C1 segment of cervical spinal cord (tissue), 14 donors: ENCODE measurements around the gene TREX2.

Experiments used
- DNase-seq, 14 donors: peaks; one replicate each; lab custom pipeline; 2025; lab: John Stamatoyannopoulos, UW

TREX2 gene

DNA sequence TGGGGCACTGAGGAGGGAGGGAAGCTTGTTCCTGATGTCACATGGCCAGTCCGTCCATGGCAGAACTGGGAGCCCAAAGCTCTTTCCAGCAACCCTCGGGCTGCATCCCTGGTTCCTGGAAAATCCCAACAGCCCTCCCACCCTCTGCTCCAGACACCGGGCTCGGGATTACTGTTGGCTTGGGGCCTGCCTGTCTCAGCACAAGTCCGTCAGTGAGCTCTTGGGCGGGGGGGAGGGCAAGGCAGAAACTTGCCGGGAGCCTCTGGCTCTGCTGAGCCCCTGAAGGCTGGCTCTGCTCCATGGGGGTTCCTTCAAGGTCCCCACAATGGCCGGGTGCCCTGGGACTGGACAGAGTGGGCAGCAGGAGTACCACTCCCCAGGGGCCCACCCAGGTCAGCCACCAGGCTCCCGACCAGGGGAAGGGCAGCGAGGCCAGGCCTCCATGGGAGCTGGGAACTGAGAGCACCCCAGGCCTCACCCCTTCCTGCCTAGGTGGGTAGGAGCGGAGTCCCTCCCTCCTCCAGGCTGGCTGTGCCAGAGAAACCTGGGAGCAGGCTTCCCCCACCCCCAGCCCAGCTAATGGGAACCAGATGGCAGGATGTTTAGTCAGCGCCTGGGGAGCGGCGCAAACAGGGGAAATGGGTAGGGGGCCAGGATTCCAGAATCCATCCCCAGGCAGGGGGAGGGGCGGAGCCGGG, 31.0 kb upstream of the TREX2 start:
- DNase-seq, result peak in 1 of 14 donors; percentile 25

DNA sequence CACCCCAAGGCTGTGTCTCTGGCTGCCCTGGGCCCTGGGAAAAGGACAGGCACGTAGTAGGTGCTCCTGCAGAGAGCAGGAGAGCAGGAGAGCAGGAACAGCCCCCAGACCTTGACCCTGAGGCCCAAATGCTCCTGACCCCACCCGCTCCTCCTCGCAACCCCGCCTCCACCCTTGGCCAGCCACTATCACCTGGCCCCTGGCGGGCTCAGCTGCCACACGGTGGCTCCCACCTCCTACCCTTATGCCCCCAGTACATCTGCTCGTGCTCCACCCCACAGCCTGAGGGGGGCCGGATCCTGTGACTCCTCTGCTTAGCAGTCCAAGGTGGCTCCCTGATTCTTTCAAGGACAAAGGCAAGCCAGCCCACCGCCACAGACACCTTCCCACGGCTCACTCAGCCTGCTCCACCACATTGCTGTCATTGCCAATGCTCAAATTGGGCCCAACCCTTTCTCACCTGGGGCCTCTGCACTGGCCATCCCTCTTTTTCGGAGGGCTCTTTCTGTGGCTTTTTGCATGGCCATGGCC, 30.0 kb upstream of the TREX2 start:
- DNase-seq, result no peak

DNA sequence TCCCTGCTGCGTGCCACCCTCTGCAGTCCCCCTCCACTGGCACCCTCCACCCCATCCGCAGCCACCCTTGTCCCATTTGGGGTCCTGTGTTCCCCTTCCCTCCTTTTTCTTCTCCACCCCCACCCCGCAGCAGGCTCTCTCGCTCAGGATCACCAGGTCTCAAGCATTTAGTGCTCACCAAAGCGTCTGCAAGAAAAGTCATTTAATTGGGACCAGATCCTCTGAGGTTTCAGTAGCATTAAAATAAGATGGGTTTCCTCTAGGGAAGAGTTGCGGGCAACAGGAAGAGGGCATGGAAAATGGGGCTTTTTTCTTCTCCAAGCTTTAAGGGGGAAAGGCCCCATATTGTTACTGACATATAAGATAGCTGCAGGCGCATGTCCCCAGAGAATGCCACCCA, 29.4 kb upstream of the TREX2 start:
- no peak for DNase-seq

DNA sequence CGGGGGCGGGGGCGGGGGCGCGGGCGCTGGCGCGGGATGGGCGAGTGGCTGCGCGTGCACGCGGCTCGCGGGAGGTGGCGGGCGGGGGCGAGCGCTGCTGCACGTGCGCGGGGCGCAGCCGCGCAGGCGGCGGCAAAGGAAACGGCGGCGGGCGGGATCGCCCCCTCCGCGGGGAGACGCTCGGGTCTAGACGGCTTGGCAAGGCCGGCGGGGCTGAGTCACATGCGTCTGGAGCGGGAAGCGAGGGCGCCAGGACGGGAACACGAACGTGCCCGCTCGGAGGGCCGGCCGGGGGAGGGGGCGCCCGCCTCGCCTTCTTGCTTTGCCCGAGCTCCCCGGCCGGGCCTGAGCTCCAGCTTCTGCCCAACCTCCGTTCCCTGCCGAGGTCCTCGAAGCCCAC, 28.9 kb upstream of the TREX2 start:
- DNase-seq, result peak in 3 of 14 donors; percentile 9 to 71 (median 25)

DNA sequence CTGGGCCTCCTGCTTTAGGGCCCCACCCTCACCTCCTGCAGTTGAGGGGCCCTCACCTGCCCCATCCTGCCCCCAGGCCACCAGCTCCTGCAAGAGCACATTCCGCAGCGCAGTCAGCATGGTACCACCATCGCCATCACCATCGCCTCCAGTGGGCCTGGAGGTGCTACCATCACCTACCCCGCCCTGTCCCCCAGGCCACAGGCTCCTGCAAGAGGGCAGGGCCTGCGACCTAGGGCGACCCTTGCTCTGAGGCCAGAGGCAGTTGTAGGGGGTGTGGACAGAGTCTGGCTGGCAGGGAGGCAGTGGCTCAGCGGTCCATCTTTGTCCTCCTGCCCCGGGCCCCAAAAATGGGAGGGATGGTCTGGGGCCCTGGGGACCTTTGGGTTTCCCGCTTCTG, 28.4 kb upstream of the TREX2 start:
- no peak for DNase-seq

DNA sequence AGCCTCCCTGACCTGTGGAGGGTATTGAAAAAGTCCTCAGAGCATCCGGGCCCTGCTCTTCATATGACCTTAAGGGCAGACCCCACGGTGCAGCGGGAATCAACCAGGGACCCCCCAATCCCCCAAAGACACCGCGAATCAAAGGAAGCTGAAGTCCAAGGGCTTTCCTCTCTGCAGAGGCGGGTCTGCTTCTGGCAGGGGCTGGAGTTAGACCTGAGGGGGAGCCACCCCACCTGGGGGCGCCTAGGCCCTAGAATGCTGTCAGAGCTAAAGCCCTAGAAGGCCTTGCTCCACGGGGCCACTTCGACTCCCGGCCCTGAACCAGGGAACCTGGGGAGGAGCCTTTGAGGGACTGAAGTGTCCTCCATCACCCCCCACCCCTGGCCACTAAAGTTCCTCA, 27.3 kb upstream of the TREX2 start:
- DNase-seq, result no peak

DNA sequence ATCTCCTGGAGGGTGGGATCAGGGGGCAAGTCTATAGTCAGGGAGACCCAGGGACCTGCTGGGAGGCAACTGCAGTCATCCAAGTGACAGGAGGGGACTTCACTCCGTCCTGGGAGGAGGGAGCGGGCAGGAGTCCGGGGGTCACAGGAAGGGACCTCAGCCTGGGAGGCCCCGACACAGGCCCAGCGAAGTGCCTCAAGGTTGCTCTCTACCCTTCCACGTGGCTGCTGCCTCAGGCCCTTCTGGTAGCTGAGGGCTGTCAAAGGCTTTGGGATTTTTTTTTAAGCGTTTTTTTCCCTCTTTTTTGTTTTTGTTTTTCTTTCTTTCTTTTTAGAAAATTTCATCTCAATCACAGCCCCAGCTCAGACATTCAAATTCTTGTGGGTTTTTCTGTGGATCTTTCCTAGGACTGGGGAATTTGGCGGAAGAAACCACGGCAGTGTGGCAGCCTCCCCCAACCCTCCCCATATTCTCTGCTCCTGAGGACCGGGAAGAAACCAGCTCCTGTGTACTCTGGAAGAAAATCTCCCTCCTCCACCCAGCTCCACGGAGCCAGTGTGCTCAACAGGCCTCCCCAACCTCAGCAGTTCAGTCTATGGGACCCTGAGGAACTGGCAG, 25.9 kb upstream of the TREX2 start:
- DNase-seq, result no peak

DNA sequence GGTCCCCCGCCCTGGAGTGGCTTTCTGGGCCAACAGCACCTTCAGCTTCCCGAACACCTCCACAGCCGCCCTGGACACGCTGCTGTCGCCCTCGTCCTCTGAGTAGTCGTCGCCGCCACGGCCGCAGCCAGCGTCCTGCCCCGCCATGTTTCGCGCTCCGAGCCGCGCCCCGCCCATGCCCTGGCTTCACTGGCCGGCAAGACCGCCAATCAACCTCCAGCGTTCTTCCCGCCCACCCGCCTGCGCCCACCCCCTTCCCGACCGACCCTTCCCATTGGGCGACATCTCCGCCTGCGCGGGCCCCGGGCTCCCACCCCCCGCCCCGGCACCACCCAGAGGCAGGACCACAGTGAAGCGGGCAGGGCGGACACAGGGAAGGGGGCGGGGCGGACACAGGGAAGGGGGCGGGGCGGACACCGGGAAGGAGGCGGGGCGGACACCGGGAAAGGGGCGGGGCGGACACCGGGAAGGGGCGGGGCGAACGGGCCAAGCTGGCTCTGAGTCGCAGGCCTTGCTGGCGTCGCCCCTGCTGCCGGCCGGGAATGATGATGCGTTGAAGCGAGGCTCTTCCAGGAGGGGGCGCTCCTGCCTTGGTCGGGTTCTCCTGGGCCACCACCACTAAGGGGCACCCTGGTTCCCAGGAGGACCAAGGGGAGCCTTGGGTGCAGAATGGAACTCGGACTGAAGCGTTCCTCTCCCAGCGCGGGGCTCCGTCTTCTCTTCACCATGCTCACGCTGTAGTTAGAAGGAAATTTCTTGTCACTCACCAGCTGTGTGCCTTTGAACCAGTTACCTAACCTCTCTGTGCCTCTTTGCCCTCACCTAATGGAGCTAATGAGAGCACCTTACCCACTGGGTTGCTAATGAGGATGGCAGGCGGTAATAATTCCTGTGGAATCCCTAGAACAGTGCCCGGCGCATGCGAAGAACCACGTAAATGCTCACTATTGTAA, 24.8 kb upstream of the TREX2 start, which contains the start of gene HAUS7:
HAUS7 (minus strand) TSS at position 166 of the 953 bp plus-strand sequence; CDS start at position 147, 19 bp downstream.
- peak; percentile 33 to 94 (median 87) for DNase-seq

DNA sequence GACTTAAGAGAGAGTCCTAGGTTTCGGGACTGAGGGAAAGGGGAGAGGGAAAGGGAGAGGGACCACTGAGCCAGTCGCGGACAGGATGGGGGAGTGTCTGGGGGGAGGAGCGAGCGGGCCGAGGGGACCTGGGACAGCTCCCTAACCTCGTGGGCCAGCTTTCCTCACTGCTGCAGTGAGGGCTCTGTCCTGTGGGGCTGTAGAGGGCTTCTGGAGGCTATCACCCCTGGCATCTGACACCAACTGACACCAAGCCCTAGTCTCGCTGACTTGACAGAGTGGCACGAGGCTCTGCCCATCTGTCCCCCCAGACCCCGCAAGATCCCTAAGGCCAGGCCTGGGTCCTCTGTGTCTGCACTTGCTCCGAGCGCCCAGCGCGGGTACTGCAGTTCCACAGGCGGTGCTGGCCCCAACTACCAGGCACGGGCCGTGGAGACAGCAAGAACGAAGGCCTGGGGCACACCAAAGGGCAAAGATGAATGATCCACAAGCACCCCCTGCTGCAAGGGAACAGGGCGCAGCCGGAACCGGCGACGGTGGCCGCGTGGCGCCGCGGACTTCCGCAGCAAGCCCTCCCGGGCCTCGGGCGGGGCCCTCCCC, 24.1 kb upstream of the TREX2 start:
- no peak for DNase-seq

DNA sequence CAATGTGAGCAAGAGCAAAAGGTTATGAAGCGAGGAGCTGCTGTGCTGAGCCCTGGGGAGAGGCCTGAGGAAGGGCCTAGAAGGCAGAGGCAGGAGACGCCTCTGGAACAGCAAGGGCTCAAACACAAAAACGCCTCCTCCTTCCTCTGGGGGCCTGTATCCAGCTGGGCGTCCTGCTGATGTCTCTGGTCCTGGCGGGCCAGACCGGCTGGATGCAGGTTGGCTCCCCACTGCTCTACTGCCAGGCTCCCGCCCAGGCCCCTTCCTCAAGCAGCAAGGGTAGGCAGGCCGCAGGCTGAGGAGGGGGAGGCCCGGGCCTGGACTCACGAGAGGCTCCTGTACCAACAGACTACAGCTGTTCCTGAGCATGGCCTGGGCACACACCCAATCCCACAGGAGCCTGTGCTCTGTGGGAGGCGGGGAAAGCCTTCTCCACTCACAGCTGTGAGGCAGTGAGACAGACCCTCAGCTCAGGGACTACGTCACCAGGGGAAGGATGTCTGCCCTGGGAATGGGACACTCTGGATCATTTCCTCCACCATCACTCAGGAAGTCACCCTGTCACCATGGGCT, 22.2 kb upstream of the TREX2 start:
- DNase-seq, result no peak

DNA sequence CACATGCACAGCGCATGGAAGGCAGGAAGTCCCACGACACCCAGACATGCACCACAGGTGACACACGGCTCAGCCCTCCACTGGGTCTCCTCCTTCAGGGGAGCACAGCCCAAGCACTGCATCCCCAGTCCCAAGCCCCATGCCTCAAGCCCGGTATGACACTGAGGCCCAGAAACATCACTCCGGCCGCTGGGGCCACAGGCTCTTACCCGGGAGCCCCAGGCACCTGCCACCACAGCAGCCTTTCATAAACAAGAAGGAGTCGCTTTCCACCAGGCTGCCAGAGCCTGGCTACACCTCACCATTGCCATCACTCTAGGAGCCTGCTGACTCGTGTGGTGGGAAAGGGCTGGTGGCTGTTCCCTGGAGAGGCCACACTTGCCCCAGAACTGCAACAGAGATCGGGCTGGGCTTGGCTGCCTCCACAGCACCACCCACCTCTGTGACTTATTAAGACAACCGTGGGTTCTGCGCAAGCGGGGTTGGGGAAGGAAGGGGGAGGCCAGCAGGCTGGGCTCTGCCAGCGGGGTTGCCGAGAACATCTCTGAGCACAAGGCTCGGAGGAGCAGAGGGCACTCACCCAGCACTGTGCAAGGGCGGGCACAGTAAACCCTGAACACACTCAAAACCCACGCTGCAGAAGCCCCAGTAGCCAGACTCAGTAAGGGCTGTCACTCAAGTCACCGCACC, 20.0 kb upstream of the TREX2 start:
- no peak for DNase-seq

DNA sequence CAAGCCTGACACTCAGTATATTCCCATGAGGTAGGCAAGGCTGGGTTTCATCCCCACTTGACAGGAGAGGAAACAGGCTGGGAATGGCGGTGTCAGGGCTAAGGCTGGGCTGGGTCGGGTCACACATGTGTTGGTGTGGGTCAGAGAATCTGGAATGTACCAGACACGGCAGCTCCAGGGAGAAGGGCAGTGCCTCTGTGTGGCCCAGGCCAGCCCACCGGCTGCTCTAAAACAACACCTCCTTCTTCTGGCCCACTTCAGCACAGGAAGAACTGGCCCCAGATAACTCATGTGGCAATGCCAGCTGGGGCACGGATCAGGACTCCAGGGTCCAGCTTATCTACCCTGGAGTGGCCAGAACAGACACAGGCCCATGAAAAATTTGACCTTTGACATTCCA, 18.3 kb upstream of the TREX2 start:
- DNase-seq, result no peak

DNA sequence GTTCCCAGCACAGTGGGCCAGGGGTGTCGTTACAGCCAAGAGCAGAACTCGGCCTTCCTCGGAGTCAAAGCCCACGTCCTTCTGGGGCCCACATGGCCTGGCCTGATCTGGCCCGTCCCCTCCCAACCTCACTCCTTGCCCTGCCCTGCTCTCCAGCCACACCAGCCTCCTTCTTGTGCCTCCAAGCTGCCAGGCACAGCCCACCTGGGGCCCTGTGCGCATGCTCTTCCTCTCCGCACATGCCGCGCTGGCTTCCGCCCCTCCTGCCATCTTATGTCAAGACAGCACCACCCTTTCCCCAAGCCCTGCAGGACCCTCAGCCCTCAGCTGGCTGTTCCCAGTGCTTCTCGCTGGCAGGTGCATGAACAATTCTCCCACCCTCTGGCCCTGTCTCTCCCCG, 17.7 kb upstream of the TREX2 start:
- DNase-seq, result no peak

DNA sequence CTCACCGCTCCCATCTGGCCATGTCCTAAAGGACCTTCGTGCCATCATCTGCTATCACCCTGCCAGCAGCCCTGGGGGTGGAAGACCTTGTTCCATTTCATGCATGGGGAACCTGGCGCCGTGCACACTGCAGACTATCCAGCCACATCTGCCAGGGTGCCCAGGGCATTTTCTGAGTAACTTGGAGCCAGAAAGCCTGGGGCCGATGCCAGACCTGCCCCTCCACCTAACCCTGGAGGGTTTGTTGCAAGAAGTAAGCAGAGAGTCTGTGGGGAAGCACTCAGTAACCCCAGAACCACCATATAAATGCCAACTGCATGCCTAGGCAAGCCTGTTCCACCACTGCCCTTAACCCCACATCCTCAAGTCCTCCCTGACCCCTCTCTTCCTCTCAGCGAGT, 17.2 kb upstream of the TREX2 start:
- DNase-seq, result no peak

DNA sequence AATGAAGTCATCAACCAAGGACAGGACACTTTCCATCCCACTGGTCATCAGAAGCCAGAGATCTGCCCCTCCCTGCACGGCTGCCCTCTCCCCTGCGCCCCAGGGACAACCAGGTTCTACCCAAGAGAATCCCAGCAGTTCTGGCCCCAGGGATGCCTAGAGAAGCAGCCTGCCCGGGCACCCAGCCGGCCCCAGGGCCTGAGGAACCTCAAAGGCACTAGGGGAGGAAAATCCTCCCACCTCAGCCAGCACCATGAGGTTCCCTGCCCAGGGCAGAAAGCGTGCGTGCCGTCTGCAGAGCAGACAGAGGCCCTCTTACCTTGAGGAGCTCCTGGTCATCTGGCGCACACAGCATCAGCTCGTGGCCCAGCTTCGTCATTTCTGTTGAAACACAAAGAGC, 16.4 kb upstream of the TREX2 start:
- DNase-seq, result no peak

DNA sequence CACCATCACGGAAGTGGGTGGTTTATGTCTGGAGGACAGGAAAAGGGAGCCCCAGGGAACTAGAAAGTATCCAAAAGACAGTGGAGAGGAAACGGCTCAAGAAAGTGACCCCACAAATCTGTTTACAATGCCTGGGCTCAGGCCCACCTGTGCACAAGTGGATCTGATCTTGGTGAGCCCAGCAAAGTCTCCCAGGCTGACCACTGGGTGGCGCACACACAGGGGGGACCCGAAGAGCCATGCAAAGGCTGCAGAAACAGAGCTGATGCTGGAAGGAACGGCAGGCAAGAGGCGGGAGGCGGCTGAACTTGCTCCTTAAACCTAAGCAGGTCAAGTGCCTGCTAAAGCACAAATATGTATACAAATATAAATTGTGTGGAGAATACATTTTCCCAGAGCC, 15.0 kb upstream of the TREX2 start:
- DNase-seq, result peak in 3 of 14 donors; percentile 3 to 22 (median 12)

DNA sequence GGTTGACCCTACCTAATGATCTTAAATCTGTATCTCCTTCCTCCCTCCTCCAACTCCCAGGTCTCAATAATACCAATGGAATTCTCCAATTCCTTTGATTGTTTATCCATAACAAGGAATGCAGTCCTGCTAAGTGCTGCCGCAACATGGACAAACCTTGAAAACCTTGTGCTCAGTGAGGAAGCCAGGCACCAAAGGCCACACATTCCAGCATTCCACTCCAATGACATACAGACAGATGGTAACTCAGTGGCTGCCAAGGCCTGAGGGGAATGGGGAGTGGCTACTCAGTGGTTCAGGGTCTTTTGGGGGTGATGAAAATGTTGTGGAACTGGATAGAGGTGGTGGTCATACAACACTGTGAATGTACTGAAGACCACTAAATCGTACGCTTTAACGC, 14.1 kb upstream of the TREX2 start:
- no peak for DNase-seq

DNA sequence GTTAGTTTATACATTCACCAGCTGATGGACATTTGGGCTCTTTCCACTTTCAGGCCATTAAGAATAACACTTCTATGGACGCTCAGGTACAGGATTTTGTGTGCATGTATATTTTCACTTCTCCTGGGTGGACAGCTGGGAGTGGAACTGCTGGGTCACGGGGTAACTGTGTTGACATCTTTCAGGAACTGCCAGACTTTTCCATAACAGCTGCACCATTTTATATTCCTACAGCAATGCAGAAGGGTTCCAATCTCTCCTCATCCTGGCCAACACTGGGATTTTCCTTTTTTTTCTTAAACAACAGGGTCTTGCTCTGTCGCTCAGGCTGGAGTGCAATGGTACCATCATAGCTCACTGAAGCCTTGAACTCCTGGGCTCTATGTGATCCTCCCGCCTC, 12.6 kb upstream of the TREX2 start:
- DNase-seq, result no peak

DNA sequence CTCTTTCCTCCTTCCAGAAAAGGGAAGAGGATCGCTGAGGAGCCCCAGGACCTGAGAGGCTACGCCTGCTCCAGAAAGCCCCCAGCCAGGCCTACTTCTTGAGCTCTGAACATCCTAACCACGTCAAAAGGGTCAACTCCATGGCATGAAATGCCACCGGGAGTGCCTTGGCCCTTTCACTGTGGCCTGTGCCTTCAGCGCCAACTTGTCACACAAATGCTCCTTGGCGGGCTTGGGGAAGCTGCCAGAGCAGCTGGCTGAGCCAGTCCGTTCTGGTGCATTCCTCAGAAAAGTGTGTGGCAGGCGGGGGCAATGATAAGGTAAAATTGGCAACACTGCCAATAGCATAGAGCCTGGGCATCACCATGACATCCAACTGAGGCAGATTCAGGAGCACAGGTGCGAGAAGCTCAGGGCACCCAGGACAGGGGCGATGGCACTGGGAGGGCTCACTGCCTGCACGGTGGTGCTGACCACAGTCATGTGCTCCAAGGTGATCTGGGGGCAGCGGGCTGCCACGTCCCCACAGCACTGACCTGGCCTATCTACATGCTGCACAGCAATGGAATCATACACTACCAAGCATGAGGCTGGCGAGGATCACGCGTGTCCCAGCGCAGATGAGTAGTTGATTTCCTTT, 12.1 kb upstream of the TREX2 start:
- DNase-seq, result no peak

DNA sequence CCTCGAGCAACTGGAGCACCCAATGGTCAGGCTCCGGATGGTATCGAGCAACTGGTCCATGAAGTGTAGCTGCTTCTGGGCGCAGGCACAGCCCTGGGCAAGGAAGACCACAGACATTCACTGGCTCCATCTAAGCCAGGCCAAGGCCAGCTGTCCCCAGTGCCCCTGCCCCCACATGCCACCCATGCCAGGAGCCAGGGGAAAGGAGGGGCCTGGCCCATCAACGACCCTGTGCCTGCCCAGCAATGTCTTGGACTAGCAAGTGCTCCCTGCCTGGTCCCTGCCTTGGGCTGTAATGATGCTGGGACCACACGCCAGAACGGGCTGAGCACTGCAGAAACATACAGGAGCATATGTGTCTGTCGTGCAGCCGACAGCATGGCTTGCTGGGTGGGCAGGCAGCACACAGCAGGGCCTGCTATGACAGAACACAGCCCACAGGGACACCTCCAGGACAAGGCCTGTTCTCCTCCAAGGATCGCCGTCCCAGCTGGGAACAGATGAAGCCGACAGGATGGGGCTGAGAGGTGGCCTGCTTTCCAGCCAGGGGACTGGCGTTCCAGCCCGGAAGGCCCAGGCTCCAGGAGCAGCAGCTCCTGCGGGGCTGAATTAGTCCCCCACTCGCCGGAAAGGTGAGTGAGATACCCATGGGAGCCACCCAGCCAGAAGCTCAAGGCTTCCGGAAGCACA, 11.4 kb upstream of the TREX2 start:
- DNase-seq, result no peak
